Upper lobe of left lung (tissue), 6 donors: ENCODE measurements around the gene HOXA6. TPM values are rescaled to one million over a fixed set of nuclear protein-coding genes. Genes with fewer than 3 reads are reported as not detected.

Experiments
- ATAC-seq, 2 donors: fragments of 200-7000 bp; cut with Tn5 transposase; one replicate each; pipeline ENCODE4 v1.9.1; 2022; ENCODE audit warnings: mild to moderate bottlenecking in 2 of 2, moderate library complexity in 2 of 2; ENCODE audit not compliant: low FRiP score in 2 of 2
- DNase-seq, 2 donors: peaks; one replicate each; pipeline ENCODE4 v3.0.0-alpha.2; 2019 to 2020
- H3K27ac ChIP-seq, 4 donors: fragments of 200-600 bp; sonication (generic); one replicate each; pipeline ENCODE4 v1.5.1; 2016 to 2019
- H3K27me3 ChIP-seq, 4 donors: fragments of 200-600 bp; sonication (generic); one replicate each; pipeline ENCODE4 v1.5.1; 2017 to 2019
- H3K36me3 ChIP-seq, 4 donors: fragments of 200-600 bp; sonication (generic); one replicate each; pipeline ENCODE4 v1.5.1; 2016 to 2019
- H3K4me1 ChIP-seq, 4 donors: fragments of 200-600 bp; sonication (generic); one replicate each; pipeline ENCODE4 v1.5.1; 2018 to 2019
- H3K4me3 ChIP-seq, 4 donors: fragments of 200-600 bp; sonication (generic); one replicate each; pipeline ENCODE4 v1.5.1; 2017 to 2019; ENCODE audit warnings: mild to moderate bottlenecking in 2 of 4, moderate library complexity in 1 of 4
- H3K9me3 ChIP-seq, 4 donors: fragments of 200-600 bp; sonication (generic); one replicate each; pipeline ENCODE4 v1.5.1; 2018 to 2019
- EP300 ChIP-seq, 4 donors: sonication (generic); formaldehyde crosslinking; IDR thresholded peaks; one replicate each; pipeline ENCODE4 v1.5.1; 2017; ENCODE audit warnings: antibody characterized with exemption in 4 of 4, control low read depth in 2 of 4
- POLR2A ChIP-seq, 4 donors: fragments of 450-650 bp; IDR thresholded peaks; one replicate each; pipeline ENCODE4 v1.5.1; 2016 to 2017; ENCODE audit warnings: antibody characterized with exemption in 4 of 4, mild to moderate bottlenecking in 2 of 4
- POLR2AphosphoS5 ChIP-seq, 2 donors: sonication (generic); formaldehyde crosslinking; IDR thresholded peaks; one replicate each; pipeline ENCODE4 v1.5.1; 2017; ENCODE audit warnings: antibody characterized with exemption in 2 of 2
- WGBS, 2 donors: methylation state at CpG; one replicate each; pipeline ENCODE4 v1.1.5; 2017 to 2018; 5-methylcytosine and 5-hydroxymethylcytosine counted together
- total RNA-seq, 6 donors: library from RNA; depleted of rRNA in 4 of 6; stranded (reverse); fragments of >200 nt in 4 of 6; gene quantifications; one replicate each; pipeline versions ENCODE4 v1.1.0 to v1.2.1, GENCODE V29; 2016 to 2021
- TF ChIP-seq, protein P1 (sequence below), 6 experiments: fragments of 450-650 bp in 4 of 6; fragments of 200-600 bp in 2 of 6; sonication (generic) in 2 of 6; IDR thresholded peaks; one replicate each; pipeline ENCODE4 v1.5.1; 2016 to 2019; ENCODE audit warnings: antibody characterized with exemption in 6 of 6
- donor health status: DM: no; HTN: no; CAD: no; lungs with moderate emphysema.
- donor health status: DM: no; HTN: yes; CAD: no; lungs with severe emphysema.

The HOXA6 gene
- total RNA-seq, 6 donors from 2014 or later: 0.61 to 8.4 (median 4.0) TPM; not detected in 1

DNA sequence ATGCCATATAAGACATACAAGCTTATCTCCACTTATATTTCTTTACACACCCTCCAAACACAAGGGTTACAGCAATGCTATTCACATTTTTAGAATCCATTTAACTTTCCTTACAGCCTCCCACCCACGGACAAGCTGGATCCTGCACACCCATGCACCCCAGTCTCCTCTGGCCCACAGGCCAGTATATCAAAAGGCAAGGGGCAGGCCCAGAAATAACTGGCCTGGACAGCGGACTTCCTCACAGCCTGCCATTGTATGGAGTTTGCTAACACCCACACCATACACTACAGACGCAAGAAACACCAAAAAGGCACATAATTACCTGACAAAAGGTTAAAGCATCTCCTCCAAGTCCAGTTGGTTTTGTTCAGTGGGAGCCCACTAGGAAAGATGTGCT, 29.0 kb downstream of the HOXA6 start:
- 30 to 59% methylated on average over 3 of the region's 3 CpGs for WGBS, 2 donors
- ATAC-seq: no peak
- Histone ChIP-seq H3K4me3 (peak overlapping the region in 3 of 4 donors; percentile 35 to 59 (median 53)), H3K27ac (peak overlapping the region; percentile 87 to 95 (median 90)), H3K4me1 (peaks cover 4 to 28% (median 11%) of the 10 kb centered on the region in 4 donors), H3K9me3 (no peaks in the 10 kb centered on the region), H3K36me3 (no peaks in the 10 kb centered on the region), H3K27me3 (peaks cover 0 to 3% (median 1%) of the 10 kb centered on the region in 4 donors)
- no peak for DNase-seq
- TF ChIP-seq EP300 (IDR thresholded peaks at IDR 0.05) (no peak), POLR2AphosphoS5 (IDR thresholded peaks at IDR 0.05) (no peak), POLR2A (IDR thresholded peaks at IDR 0.05) (no peak)
- TF ChIP-seq, protein P1, sequence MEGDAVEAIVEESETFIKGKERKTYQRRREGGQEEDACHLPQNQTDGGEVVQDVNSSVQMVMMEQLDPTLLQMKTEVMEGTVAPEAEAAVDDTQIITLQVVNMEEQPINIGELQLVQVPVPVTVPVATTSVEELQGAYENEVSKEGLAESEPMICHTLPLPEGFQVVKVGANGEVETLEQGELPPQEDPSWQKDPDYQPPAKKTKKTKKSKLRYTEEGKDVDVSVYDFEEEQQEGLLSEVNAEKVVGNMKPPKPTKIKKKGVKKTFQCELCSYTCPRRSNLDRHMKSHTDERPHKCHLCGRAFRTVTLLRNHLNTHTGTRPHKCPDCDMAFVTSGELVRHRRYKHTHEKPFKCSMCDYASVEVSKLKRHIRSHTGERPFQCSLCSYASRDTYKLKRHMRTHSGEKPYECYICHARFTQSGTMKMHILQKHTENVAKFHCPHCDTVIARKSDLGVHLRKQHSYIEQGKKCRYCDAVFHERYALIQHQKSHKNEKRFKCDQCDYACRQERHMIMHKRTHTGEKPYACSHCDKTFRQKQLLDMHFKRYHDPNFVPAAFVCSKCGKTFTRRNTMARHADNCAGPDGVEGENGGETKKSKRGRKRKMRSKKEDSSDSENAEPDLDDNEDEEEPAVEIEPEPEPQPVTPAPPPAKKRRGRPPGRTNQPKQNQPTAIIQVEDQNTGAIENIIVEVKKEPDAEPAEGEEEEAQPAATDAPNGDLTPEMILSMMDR (IDR thresholded peaks at IDR 0.05): no peak

DNA sequence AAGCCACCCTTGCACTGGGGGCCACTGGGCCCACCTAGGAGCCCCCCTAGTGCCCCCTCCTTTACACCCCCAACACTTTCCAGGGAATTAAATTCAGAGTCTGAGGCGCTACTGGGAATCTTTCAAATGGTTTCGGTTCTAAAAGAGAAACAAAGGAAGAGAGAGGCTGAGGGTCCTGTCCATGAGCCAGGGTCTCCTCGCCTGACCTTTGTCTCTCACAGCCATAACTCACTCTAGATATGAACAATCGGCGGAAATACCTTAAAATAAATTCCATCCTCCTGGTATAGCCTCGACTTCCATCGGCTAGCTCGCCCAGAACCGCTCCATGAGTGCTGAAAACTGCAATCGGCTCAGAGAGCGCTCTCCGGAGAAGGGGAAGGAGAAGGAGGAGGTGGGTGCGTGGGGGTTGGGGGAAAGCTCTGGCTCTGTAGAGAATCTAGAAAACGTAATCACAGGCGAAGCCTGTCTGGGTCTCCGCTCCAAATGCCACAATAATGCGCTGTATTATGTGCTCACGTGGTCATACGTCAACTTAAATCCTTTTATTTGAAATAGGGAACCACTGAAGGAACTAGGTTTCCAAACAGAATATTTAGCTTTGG, 29.6 kb downstream of the HOXA6 start:
- H3K4me3 ChIP-seq: peak overlapping the region; percentile 25 to 59 (median 44)
- peaks cover 0 to 3% (median 1%) of the 10 kb centered on the region in 4 donors for H3K27me3 ChIP-seq
- no peak for DNase-seq
- H3K4me1 ChIP-seq: peaks cover 4 to 28% (median 13%) of the 10 kb centered on the region in 4 donors
- no peak for TF ChIP-seq EP300 (IDR thresholded peaks at IDR 0.05)
- TF ChIP-seq POLR2A (IDR thresholded peaks at IDR 0.05): peak in 1 of 4 donors; percentile 15
- no peak for TF ChIP-seq POLR2AphosphoS5 (IDR thresholded peaks at IDR 0.05)
- TF ChIP-seq, protein P1 (IDR thresholded peaks at IDR 0.05): no peak
- no peaks in the 10 kb centered on the region for H3K9me3 ChIP-seq
- 36 to 39% methylated on average over 19 of the region's 19 CpGs for WGBS, 2 donors
- peak; percentile 13 to 49 for ATAC-seq
- H3K36me3 ChIP-seq: no peaks in the 10 kb centered on the region
- H3K27ac ChIP-seq: peak overlapping the region; percentile 87 to 95 (median 90)

DNA sequence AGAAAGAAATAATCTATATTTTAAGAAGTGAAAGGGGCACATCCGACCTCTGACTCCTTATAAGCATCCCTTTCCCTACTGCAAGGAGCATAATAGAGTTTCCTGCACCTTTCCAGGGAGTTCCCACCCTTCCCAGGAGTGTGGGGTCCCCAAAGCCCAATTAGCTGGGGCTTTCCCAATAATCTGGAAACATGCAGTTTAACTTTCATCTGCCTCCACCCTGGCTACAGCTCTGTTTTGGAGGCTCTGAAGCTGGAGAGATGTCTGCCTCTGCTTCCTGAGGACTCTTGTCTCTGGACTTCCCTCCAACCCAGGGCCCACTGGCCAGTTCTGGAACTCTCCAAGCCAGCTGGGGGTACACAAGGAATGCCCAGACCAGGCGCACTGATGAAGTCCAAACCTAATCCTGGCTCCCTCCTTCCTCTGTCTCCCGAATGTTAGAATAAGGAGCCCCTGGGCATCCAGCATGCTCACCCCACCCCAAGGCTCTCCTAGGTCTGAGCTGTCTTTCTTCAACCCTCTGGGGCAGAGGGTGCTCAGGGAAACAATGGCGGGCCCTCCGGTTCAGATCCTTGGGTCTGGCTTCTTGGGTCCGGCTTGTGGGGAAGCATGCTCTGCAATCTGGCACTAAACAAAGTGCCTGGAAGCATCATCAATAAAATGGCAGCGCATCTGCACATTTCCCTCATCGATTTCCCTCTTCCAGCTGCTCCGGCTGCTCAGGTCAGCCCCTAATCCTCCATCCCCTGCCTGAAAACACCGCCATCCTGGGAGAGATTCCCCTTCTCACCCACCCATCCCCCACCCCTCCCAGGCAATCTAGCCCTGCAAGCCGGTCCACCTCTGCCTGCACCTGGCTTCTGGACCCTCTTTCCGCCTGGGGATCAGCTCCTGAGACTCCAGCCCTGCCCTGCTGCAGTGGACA, 30.4 kb downstream of the HOXA6 start:
- 26 to 47% methylated on average over 11 to 12 of the region's 12 CpGs for WGBS, 2 donors
- peak overlapping the region; percentile 25 to 59 (median 44) for H3K4me3 ChIP-seq
- peak overlapping the region; percentile 87 to 95 (median 90) for H3K27ac ChIP-seq
- ATAC-seq (no peak), DNase-seq (no peak)
- TF ChIP-seq, protein P1 (IDR thresholded peaks at IDR 0.05): no peak
- TF ChIP-seq POLR2A (IDR thresholded peaks at IDR 0.05): no peak
- no peak for TF ChIP-seq EP300 (IDR thresholded peaks at IDR 0.05)
- no peak for TF ChIP-seq POLR2AphosphoS5 (IDR thresholded peaks at IDR 0.05)
- H3K36me3 ChIP-seq: no peaks in the 10 kb centered on the region
- H3K9me3 ChIP-seq: no peaks in the 10 kb centered on the region
- peaks cover 4 to 28% (median 17%) of the 10 kb centered on the region in 4 donors for H3K4me1 ChIP-seq
- H3K27me3 ChIP-seq: peaks cover 0 to 3% (median 1%) of the 10 kb centered on the region in 4 donors

- DNase-seq: no peak
These were observed 31.3 kb downstream of the HOXA6 start for GRCh38 chr7:27116031-27116961.

More at GRCh38 chr7:27116031-27116961, 31.3 kb downstream of the HOXA6 start:
- no peaks in the 10 kb centered on the region for H3K9me3 ChIP-seq
- no peak for ATAC-seq
- peaks cover 0 to 3% (median 1%) of the 10 kb centered on the region in 4 donors for H3K27me3 ChIP-seq
- H3K27ac ChIP-seq: peak overlapping the region; percentile 87 to 95 (median 90)
- peak overlapping the region in 3 of 4 donors; percentile 35 to 59 (median 53) for H3K4me3 ChIP-seq
- TF ChIP-seq, protein P1 (IDR thresholded peaks at IDR 0.05): no peak
- no peak for TF ChIP-seq EP300 (IDR thresholded peaks at IDR 0.05)
- 26 to 37% methylated on average over 20 of the region's 20 CpGs for WGBS, 2 donors
- H3K4me1 ChIP-seq: peaks cover 10 to 28% (median 24%) of the 10 kb centered on the region in 4 donors
- H3K36me3 ChIP-seq: no peaks in the 10 kb centered on the region
